Lower lobe of right lung (tissue), 2 donors: Measurements from ENCODE around the gene FBXO36. TPM values are rescaled to one million over a fixed set of nuclear protein-coding genes. Genes with fewer than 3 reads are reported as not detected.

Source experiments
- ATAC-seq, 2 donors: fragments of 200-7000 bp; cut with Tn5 transposase; one replicate each; pipeline ENCODE4 v1.9.1; 2020 to 2022; ENCODE audit warnings: mild to moderate bottlenecking in 2 of 2, moderate library complexity in 2 of 2
- DNase-seq: peaks from one replicate; pipeline ENCODE4 v3.0.0-alpha.2; 2020
- H3K27ac ChIP-seq: fragments of 200-600 bp; one replicate; pipeline ENCODE4 v1.8.0; 2022
- H3K27me3 ChIP-seq: fragments of 200-600 bp; one replicate; pipeline ENCODE4 v1.8.0; 2022; ENCODE audit warnings: low read depth
- H3K36me3 ChIP-seq: fragments of 200-600 bp; one replicate; pipeline ENCODE4 v1.8.0; 2022; ENCODE audit warnings: mild to moderate bottlenecking
- H3K4me1 ChIP-seq: fragments of 200-600 bp; one replicate; pipeline ENCODE4 v1.8.0; 2022
- H3K4me3 ChIP-seq: fragments of 200-600 bp; one replicate; pipeline ENCODE4 v1.8.0; 2022; ENCODE audit warnings: mild to moderate bottlenecking
- H3K9me3 ChIP-seq: fragments of 200-600 bp; one replicate; pipeline ENCODE4 v1.8.0; 2022
- CTCF ChIP-seq: fragments of 200-600 bp; IDR thresholded peaks from one replicate; pipeline ENCODE4 v1.8.0; 2022; ENCODE audit warnings: antibody characterized with exemption, mild to moderate bottlenecking
- intact Hi-C: fragments of 100-400 bp; cut with DNase I; formaldehyde crosslinking; loops from one replicate; pipeline ENCODE4 v1.11.0; 2022
- total RNA-seq: library from RNA; stranded (reverse); fragmentation: NEBNext Ultra II Directional; extraction: Animal tissue kit (Norgen Biotek cat#: 25700); gene quantifications from one replicate; pipeline ENCODE4 v1.2.1, GENCODE V29; 2021
- donor health status: DM: no; HTN: yes; CAD: no; lungs with severe emphysema.

Gene FBXO36
- total RNA-seq, 1 donor from 2014 or later: 3.3 TPM

GRCh38 chr2:229974266-229974665 is 52.0 kb downstream of the FBXO36 start:
- Histone ChIP-seq H3K4me1 (no peaks in the 10 kb centered on the region), H3K9me3 (no peaks in the 10 kb centered on the region), H3K27ac (no peak overlapping the region), H3K36me3 (no peaks in the 10 kb centered on the region), H3K27me3 (no peaks in the 10 kb centered on the region), H3K4me3 (no peak overlapping the region)
- TF ChIP-seq CTCF: peak; percentile 10
- intact Hi-C loops: no loop called here
- DNase-seq (no peak), ATAC-seq (peak in 1 of 2 donors; percentile 35)

- Histone ChIP-seq H3K4me3 (no peak overlapping the region), H3K4me1 (no peaks in the 10 kb centered on the region), H3K9me3 (no peaks in the 10 kb centered on the region), H3K27me3 (no peaks in the 10 kb centered on the region), H3K27ac (peak overlapping the region; percentile 8), H3K36me3 (no peaks in the 10 kb centered on the region)
- ATAC-seq (peak; percentile 54 to 62), DNase-seq (no peak)
- TF ChIP-seq CTCF: no peak
- intact Hi-C loops: no loop called here
Measured at GRCh38 chr2:229980431-229981184, 58.3 kb downstream of the FBXO36 start.

- no peak for DNase-seq
- no peak for ATAC-seq
Measured at GRCh38 chr2:229993236-229993635, 70.9 kb downstream of the FBXO36 start.

GRCh38 chr2:229996320-229996719 is 74.0 kb downstream of the FBXO36 start:
- no peaks in the 10 kb centered on the region for H3K4me1 ChIP-seq
- no peaks in the 10 kb centered on the region for H3K27me3 ChIP-seq
- H3K4me3 ChIP-seq: no peak overlapping the region
- H3K27ac ChIP-seq: no peak overlapping the region
- DNase-seq (no peak), ATAC-seq (no peak)
- no peaks in the 10 kb centered on the region for H3K36me3 ChIP-seq
- intact Hi-C loops: no loop called here
- H3K9me3 ChIP-seq: no peaks in the 10 kb centered on the region
- no peak for TF ChIP-seq CTCF

More at GRCh38 chr2:229993236-229993635, 70.9 kb downstream of the FBXO36 start:
- no peak overlapping the region for H3K4me3 ChIP-seq
- intact Hi-C loops: no loop called here
- H3K27ac ChIP-seq: no peak overlapping the region
- no peak for TF ChIP-seq CTCF
- H3K4me1 ChIP-seq: no peaks in the 10 kb centered on the region
- H3K9me3 ChIP-seq: no peaks in the 10 kb centered on the region
- H3K36me3 ChIP-seq: no peaks in the 10 kb centered on the region
- no peaks in the 10 kb centered on the region for H3K27me3 ChIP-seq

GRCh38 chr2:229997565-229997964 is 75.3 kb downstream of the FBXO36 start:
- intact Hi-C loops: no loop called here
- no peaks in the 10 kb centered on the region for H3K36me3 ChIP-seq
- TF ChIP-seq CTCF: no peak

More at GRCh38 chr2:229997565-229997964, 75.3 kb downstream of the FBXO36 start:
- H3K4me3 ChIP-seq: no peak overlapping the region
- no peak overlapping the region for H3K27ac ChIP-seq
- no peaks in the 10 kb centered on the region for H3K27me3 ChIP-seq
- ATAC-seq (no peak), DNase-seq (no peak)
- H3K9me3 ChIP-seq: no peaks in the 10 kb centered on the region
- no peaks in the 10 kb centered on the region for H3K4me1 ChIP-seq
